ENCODE data around the gene FGF23.

- TF ChIP-seq POLR2A (IDR thresholded peaks at IDR 0.05; ENCODE audit: low read depth, low read length) = no peak
- TF ChIP-seq TAF1 (IDR thresholded peaks at IDR 0.05; ENCODE audit: low read depth, low read length) = no peak
- TF ChIP-seq POLR2AphosphoS5 (IDR thresholded peaks at IDR 0.05; ENCODE audit: low read depth, low read length) = no peak
- TF ChIP-seq SPI1 (IDR thresholded peaks at IDR 0.05; ENCODE audit: low read depth, low read length) = no peak
- no peak for TF ChIP-seq PAX5 (IDR thresholded peaks at IDR 0.05; ENCODE audit: insufficient read depth, low read length, severe bottlenecking)
- TF ChIP-seq POU2F2 (IDR thresholded peaks at IDR 0.05; ENCODE audit: low read depth, low read length) = no peak
These were observed 48.3 kb downstream of the FGF23 start for GRCh38 chr12:4331221-4331620.

Measured in GM12891 (cell line).